Cardiac fibroblast (primary cell): ENCODE results near the gene NKAPD1.

Source experiments
- DNase-seq, 2 donors: peaks; one replicate each; pipeline versions ENCODE4 v3.0.0 to v3.0.0-alpha.2; 2010; ENCODE audit warnings: low read depth in 2 of 2
- H3K4me3 ChIP-seq, 2 donors: replicated peaks in 1 of 2; 1 replicate in 1 of 2; 2 replicates in 1 of 2; pipeline ENCODE4 v1.5.1; 2011; ENCODE audit warnings: low read depth in 2 of 2, low read length in 2 of 2, mild to moderate bottlenecking in 2 of 2, moderate library complexity in 1 of 2
- TF ChIP-seq, protein P1 (sequence below): IDR thresholded peaks from one replicate; pipeline ENCODE4 v1.5.1; 2011; ENCODE audit warnings: low read depth, mild to moderate bottlenecking, low read length, inconsistent platforms

Gene NKAPD1

DNA sequence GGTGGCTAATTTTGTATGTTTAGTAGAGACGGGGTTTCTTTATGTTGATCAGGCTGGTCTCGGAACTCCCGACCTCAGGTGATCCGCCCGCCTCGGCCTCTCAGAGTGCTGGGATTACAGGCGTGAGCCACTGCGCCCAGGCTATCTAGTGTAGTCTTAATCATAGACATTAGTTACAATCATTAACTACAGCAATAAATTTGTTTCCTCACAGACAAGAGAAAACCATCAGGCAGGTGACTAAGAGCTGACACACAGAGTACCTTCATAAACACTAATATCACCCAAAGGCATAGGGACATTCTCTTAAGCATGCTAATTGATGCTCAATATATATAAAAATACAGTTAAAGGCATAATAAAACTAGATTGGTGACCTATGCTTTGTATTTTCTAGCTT lies 32.0 kb downstream of the NKAPD1 start:
- DNase-seq: no peak
- no peak overlapping the region for H3K4me3 ChIP-seq
- TF ChIP-seq, protein P1, sequence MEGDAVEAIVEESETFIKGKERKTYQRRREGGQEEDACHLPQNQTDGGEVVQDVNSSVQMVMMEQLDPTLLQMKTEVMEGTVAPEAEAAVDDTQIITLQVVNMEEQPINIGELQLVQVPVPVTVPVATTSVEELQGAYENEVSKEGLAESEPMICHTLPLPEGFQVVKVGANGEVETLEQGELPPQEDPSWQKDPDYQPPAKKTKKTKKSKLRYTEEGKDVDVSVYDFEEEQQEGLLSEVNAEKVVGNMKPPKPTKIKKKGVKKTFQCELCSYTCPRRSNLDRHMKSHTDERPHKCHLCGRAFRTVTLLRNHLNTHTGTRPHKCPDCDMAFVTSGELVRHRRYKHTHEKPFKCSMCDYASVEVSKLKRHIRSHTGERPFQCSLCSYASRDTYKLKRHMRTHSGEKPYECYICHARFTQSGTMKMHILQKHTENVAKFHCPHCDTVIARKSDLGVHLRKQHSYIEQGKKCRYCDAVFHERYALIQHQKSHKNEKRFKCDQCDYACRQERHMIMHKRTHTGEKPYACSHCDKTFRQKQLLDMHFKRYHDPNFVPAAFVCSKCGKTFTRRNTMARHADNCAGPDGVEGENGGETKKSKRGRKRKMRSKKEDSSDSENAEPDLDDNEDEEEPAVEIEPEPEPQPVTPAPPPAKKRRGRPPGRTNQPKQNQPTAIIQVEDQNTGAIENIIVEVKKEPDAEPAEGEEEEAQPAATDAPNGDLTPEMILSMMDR: no peak

DNA sequence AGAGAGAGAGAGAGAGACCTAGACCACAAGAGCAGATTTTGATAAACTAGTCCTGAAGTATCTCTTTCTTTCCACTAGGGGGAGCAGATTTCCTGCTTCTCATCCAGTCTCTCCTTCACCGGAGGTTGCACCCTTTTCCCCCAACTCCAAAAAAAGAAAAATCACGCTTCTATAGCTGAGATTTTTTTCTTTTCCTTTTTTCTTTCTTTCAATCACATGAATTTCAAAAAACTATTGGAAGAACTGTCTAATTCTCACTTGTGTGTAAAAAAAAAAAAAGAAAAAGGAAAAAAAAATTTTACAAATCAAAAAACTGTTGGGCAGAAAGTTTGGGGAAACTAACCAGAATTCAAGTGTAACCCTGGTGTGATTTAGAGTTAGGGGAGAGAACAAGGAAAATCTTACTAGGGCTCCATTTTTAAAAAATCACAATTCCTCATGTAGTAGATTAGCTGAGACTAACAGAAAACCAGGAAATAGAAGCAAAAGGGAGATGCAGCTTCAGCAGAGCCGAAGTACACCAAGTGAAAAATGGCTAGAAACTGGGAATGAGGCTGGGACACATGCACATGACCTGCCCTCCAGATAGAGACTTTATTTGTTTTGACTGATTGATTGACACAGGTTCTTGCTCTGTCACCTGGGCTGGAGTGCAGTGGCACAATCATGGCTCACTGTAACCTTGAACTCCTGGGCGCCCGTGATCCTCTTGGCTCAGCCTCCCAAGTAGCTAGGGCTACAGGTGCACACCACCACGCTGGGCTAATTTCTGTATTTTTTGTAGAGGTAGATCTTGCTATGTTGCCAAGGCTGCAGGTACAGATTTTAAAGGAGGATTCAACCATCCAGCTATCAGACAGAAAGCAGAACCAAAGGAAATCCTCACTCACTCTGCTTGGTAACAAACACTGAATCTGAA lies 39.7 kb downstream of the NKAPD1 start:
- peak; percentile 77 to 79 for DNase-seq

DNA sequence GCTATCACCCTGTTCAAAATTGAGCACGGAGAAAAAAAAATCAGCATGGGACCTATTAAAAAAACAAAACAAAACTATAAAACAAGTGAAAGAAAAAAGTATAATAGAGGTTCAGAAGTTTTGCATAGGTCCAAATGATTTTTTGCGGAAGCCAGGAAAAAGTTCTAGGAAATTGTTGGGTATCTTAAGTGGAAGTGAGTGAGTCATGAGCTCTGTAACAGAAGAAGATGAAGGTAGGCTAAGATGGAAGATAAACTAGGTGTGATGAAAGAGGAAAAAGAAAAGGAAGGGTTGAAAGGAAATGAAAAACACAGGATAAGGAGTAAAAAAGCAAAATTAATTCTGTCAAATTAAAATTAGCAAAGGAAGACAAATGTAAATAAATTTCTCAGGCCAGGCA lies 40.4 kb downstream of the NKAPD1 start:
- no peak for DNase-seq
- TF ChIP-seq, protein P1: no peak
- no peak overlapping the region for H3K4me3 ChIP-seq

More for the DNA sequence above, 39.7 kb downstream of the NKAPD1 start:
- TF ChIP-seq, protein P1: peak; percentile 65
- no peak overlapping the region for H3K4me3 ChIP-seq

DNA sequence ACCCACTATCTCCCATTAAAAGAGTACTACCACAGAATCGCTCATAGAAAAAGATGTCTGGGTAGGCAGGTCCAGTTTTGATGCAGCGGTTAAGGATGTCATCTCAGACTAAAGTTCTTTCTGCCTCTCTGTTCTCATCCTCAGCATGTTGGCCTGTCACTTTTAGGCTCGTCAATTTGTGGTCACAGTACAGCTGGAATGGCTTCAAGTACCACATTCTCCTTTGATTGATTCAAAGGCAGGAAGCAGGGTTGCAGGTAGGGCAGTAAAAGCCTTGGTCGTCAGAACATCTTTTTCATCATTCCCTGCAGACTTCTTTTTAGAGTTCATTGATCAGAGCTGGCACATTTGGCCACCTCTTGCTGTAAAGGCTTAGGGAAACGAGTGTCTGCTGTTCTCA lies 41.3 kb downstream of the NKAPD1 start:
- DNase-seq: no peak
- TF ChIP-seq, protein P1: no peak
- H3K4me3 ChIP-seq: no peak overlapping the region

DNA sequence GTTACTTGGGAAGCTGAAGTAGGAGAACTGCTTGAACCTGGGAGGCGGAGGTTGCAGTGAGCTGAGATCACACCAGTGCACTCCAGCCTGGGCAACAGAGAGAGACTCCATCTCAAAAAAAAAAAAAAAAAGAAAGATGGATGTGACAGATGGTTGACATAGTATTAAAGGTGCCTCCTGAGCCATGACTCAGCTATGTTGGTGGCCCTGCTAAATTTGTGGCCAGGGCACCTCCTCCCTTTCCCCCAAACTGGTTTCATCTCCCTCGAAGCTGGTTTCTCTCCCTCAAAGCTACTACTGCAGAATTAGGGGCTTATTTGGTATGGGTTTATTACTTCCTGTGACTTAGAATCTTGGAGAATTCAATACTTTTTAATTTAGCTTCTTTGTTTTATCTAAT lies 44.1 kb downstream of the NKAPD1 start:
- DNase-seq: no peak
- no peak overlapping the region for H3K4me3 ChIP-seq
- TF ChIP-seq, protein P1: no peak

DNA sequence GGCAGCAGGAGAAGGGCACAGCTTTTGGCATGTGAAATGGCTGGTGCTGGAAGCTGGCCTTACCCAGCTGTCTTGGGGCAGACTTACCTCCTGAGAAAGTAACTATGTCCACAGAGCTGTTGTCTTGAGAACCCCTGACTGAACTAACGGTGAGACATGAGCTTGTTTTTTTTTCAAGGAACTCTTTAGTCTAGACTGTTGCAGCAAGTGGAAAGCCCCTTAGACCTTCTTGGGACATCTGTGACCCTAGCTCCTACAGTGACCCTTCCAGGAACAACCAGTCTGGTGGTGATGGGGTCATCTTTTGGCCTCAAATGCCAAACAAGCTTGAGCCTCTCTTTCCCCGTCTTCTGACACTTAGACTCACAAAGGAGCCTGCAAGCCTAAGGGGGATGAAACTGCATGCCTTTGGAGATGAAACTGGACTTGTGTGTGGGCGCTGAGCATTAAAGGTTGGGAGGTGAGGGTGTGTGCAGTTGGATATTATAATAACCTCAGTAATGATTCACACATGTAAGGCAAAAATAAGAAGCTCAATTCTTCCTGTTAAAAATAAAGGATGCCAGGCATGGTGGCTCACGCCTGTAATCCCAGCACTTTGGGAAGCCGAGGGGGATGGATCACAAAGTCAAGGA lies 48.0 kb downstream of the NKAPD1 start:
- H3K4me3 ChIP-seq: no peak overlapping the region
- no peak for DNase-seq
- TF ChIP-seq, protein P1: no peak
